ENCODE measurements around the gene TMEM174.

TMEM174 gene

DNA sequence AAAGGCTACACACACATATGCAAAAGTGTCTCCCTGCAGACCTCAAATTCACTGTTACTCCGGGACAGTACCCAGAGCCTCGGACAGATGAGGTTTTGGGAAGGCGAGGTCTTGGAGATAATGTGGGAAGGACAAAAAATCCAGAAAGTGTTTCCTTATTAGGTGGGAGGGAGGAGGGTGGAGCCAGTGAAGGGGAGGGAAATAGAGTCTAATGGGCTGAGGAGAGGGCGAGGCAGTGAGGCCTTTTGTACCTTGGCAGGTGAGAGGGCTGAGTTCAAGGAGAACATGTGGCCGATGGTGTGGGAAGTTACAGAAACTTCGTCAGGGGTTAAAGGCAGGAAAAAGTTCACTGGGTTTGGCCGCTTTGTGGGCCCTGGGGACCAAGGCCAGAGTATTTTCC lies 22.1 kb upstream of the TMEM174 start:
- TF ChIP-seq, protein P1, sequence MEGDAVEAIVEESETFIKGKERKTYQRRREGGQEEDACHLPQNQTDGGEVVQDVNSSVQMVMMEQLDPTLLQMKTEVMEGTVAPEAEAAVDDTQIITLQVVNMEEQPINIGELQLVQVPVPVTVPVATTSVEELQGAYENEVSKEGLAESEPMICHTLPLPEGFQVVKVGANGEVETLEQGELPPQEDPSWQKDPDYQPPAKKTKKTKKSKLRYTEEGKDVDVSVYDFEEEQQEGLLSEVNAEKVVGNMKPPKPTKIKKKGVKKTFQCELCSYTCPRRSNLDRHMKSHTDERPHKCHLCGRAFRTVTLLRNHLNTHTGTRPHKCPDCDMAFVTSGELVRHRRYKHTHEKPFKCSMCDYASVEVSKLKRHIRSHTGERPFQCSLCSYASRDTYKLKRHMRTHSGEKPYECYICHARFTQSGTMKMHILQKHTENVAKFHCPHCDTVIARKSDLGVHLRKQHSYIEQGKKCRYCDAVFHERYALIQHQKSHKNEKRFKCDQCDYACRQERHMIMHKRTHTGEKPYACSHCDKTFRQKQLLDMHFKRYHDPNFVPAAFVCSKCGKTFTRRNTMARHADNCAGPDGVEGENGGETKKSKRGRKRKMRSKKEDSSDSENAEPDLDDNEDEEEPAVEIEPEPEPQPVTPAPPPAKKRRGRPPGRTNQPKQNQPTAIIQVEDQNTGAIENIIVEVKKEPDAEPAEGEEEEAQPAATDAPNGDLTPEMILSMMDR (IDR thresholded peaks at IDR 0.05; ENCODE audit: unreplicated experiment in 3 of 3), result no peak
- Mint-ChIP-seq H3K9me3 (no peaks in the 10 kb centered on the region), H3K27ac (peak overlapping the region in 1 of 3 experiments; percentile 62), H3K36me3 (ENCODE audit: low read depth) (no peaks in the 10 kb centered on the region), H3K27me3 (ENCODE audit: low read depth) (peaks cover 9% of the 10 kb centered on the region), H3K4me1 (peaks cover 17% of the 10 kb centered on the region), H3K4me3 (no peak overlapping the region)

DNA sequence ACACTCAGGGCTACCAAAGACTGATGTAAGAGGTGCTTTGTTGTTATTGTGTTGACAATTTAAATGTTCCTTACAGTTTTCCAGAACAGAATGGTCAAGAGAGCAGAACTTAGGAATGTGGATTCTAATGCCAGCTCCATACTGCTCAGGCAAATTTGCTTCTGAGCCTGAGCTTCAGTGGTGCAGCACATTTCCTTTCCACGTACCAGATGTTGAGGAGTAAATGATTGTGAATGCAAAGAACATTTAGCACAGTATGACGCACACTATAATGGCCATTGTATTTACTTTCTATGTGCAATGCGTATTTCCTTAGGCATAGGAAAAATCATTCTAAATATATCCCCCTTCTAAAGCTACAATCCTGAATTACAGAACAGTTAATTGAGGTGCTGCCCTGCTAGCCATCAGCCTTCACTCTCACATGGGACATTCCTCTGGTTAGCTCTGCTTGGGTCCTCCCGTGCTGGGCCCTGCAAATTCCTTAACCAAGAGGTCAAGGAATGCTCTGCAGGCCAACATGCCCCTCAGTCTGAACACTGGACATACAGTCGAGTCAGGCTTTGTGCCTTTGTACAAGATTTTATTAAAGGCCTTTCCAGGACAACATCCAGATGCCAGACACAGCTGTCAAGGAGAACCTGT lies 21.1 kb upstream of the TMEM174 start:
- H3K9me3 Mint-ChIP-seq, result no peaks in the 10 kb centered on the region
- no peaks in the 10 kb centered on the region for H3K36me3 Mint-ChIP-seq (ENCODE audit: low read depth)
- TF ChIP-seq, protein P1 (IDR thresholded peaks at IDR 0.05; ENCODE audit: unreplicated experiment in 3 of 3), result no peak
- peaks cover 3% of the 10 kb centered on the region for H3K27me3 Mint-ChIP-seq (ENCODE audit: low read depth)
- H3K27ac Mint-ChIP-seq, result peak overlapping the region in 1 of 3 experiments; percentile 32
- peaks cover 21% of the 10 kb centered on the region for H3K4me1 Mint-ChIP-seq
- H3K4me3 Mint-ChIP-seq, result no peak overlapping the region

DNA sequence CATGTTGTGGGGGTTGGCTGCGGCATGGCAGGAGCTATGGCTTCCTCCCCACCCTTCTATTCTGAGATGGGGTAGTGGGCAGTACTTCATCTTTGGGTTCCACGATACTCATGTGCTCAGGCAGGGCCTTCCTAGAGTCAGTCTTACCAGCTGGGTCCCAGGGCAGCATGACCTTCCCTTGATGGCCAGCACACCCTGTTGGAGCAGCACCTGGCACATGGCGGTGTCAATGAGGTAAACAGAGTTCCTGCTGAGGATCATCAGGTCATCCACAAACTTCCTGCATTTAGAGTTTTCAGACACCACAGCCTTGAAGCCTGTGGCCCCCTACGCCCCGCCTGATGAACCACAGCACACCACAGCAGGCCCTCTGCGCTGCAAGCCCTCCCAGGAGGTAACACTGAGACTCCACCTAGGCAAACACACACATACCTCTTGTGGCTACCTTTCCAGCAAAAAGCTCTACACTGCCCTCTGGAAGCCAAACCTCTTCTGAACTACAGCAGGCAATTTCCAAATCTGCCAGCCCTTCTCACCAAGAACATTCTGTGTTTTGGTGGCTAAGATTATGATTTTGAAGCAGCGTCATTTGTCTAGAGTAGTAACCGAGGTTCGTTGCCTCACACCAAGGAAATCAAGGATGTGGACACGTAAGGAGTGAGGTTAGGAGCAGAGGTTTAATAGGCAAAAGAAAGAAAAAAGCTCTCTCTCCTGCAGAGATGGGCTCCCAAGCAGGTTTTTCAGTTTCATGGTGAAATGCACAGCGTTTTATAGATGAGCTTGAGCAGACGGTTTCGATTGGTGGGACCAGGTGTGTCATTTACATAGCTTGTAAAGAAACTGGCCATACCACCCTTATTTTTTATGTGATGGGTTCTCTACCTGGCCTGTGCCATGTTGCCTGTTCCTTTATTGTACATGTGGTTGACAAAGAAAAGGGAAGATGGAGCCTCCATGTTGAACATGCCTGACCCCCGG lies 20.3 kb upstream of the TMEM174 start:
- Mint-ChIP-seq H3K4me1 (peaks cover 27% of the 10 kb centered on the region), H3K27ac (peak overlapping the region in 1 of 3 experiments; percentile 30), H3K36me3 (ENCODE audit: low read depth) (no peaks in the 10 kb centered on the region), H3K27me3 (ENCODE audit: low read depth) (no peaks in the 10 kb centered on the region), H3K9me3 (no peaks in the 10 kb centered on the region), H3K4me3 (no peak overlapping the region)
- TF ChIP-seq, protein P1 (IDR thresholded peaks at IDR 0.05; ENCODE audit: unreplicated experiment in 3 of 3), result no peak

DNA sequence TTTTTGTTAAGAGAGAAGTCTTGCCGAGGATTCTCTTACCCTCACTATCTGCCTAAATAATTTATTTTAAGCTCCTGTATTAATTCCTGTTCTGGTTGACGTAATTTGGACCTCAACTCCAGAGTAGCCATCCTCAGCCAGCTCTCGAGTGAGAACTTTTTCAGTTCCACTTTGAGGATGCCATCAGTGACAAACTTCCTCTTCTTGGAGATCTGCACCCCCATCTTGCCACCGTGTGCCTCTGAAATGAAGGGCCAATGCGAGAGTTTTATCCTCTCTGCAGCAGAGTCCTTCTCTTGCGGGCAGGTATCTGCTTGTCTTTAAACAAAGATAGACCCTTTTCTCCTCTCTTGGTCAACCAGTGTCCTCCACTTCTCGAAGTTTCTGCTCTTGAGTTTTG lies 19.5 kb upstream of the TMEM174 start:
- Mint-ChIP-seq H3K36me3 (ENCODE audit: low read depth) (no peaks in the 10 kb centered on the region), H3K27me3 (ENCODE audit: low read depth) (no peaks in the 10 kb centered on the region), H3K4me3 (no peak overlapping the region), H3K27ac (peak overlapping the region in 2 of 3 experiments; percentile 17 to 91), H3K4me1 (peaks cover 33% of the 10 kb centered on the region), H3K9me3 (no peaks in the 10 kb centered on the region)
- TF ChIP-seq, protein P1 (IDR thresholded peaks at IDR 0.05; ENCODE audit: unreplicated experiment in 3 of 3), result no peak

DNA sequence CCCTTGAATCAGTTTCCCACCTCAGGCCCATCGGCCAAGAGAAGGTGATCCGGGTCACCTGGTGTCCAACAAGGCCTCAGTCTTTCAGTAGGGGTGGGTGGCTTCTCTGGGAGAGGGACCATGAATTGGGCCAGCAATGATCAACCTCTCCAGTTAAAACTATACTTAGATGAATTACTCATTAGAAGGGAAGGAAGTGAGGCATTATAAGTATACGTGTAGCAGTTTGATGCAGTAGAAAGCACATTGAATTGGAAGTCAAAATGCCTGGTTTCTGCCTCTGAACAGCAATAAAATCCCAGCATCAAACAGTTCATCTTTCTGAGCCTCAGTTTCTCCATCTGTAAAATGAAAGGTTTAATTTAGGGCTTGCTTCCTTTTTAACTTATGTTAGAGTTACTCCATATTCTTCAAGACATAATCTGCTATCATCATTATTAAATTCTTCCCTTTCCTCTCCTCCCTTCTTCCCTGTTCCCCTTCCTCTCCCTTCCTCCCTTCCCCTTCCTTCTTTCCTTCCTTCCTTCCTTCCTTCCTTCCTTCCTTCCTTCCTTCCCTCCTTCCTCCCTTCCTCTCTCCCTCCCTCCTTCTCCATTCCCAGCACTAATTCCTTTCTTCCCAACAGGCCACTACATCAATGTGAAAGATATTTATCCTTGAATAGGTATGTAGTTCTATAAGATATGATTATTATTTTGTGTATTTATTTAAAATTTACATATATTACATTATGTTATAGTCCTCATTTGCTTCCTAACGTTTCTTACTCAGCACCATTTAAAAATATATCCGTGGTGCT lies 18.6 kb upstream of the TMEM174 start:
- H3K4me3 Mint-ChIP-seq, result no peak overlapping the region
- peak overlapping the region in 2 of 3 experiments; percentile 47 to 91 for H3K27ac Mint-ChIP-seq
- H3K4me1 Mint-ChIP-seq, result peaks cover 33% of the 10 kb centered on the region
- TF ChIP-seq, protein P1 (IDR thresholded peaks at IDR 0.05; ENCODE audit: unreplicated experiment in 3 of 3), result no peak
- no peaks in the 10 kb centered on the region for H3K9me3 Mint-ChIP-seq
- no peaks in the 10 kb centered on the region for H3K27me3 Mint-ChIP-seq (ENCODE audit: low read depth)
- H3K36me3 Mint-ChIP-seq (ENCODE audit: low read depth), result no peaks in the 10 kb centered on the region
